Ectodermal cell (in vitro differentiated cells): ENCODE results near the gene TET3.

Experiments used
- H3K27ac ChIP-seq: 2 replicates; pipeline ENCODE4 v1.7.0; 2013; ENCODE audit warnings: mild to moderate bottlenecking, low read depth, low read length; ENCODE audit not compliant: insufficient read depth, poor library complexity, severe bottlenecking
- H3K27me3 ChIP-seq: 2 replicates; pipeline ENCODE4 v1.7.0; 2013; ENCODE audit warnings: mild to moderate bottlenecking, low read length; ENCODE audit not compliant: insufficient read depth, control insufficient read depth, poor library complexity, severe bottlenecking
- H3K36me3 ChIP-seq: one replicate; pipeline ENCODE4 v1.7.0; 2013; ENCODE audit warnings: low read length; ENCODE audit not compliant: control insufficient read depth, insufficient read depth
- H3K4me1 ChIP-seq: one replicate; pipeline ENCODE4 v1.7.0; 2013; ENCODE audit warnings: low read length; ENCODE audit not compliant: control insufficient read depth, insufficient read depth
- H3K4me3 ChIP-seq: 2 replicates; pipeline ENCODE4 v1.7.0; 2013; ENCODE audit warnings: low read depth, low read length, control low read depth; ENCODE audit not compliant: insufficient read depth
- H3K9me3 ChIP-seq: 2 replicates; pipeline ENCODE4 v1.7.0; 2013; ENCODE audit warnings: mild to moderate bottlenecking, low read length, moderate library complexity; ENCODE audit not compliant: control insufficient read depth
- WGBS, 2 experiments: methylation state at CpG; one replicate each; pipeline ENCODE4 v1.1.7; 2013; ENCODE audit warnings: missing lambda C conversion rate in 2 of 2; 5-methylcytosine and 5-hydroxymethylcytosine counted together

The TET3 gene

DNA sequence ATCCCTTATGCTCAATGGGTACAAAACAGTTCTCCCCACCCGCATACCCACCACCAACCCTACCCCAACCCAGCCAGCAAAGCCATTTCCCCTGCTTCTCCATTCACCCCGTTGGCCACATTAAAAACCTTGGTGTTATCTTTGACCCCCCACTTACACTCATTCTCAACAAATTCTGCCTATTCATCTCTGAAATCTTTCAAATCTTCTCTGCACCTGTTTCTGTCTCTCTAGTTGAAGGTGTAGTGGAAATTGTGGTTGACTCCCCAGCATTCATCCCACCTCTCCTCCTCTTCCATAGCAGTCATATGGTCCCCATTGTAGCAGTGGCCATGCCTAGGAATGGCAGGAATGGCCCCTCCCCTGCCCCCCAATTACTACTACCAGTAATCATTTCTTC lies 20.5 kb upstream of the TET3 start:
- Histone ChIP-seq H3K36me3 (peaks cover 3% of the 10 kb centered on the region), H3K27ac (no peak overlapping the region), H3K4me1 (no peaks in the 10 kb centered on the region), H3K27me3 (no peaks in the 10 kb centered on the region), H3K4me3 (no peak overlapping the region), H3K9me3 (no peaks in the 10 kb centered on the region)
- 83 to 87% methylated on average over 2 of the region's 2 CpGs for WGBS, 2 experiments

GRCh38 chr2:73965053-73965452 lies 19.7 kb upstream of the TET3 start:
- Histone ChIP-seq H3K36me3 (no peaks in the 10 kb centered on the region), H3K27me3 (no peaks in the 10 kb centered on the region)

GRCh38 chr2:73968357-73968937 lies 16.3 kb upstream of the TET3 start:
- Histone ChIP-seq H3K27me3 (no peaks in the 10 kb centered on the region), H3K27ac (no peak overlapping the region)

More at GRCh38 chr2:73965053-73965452, 19.7 kb upstream of the TET3 start:
- 92 to 97% methylated on average over 3 of the region's 3 CpGs for WGBS, 2 experiments
- no peak overlapping the region for H3K4me3 ChIP-seq
- H3K27ac ChIP-seq, result no peak overlapping the region
- H3K9me3 ChIP-seq, result no peaks in the 10 kb centered on the region
- no peaks in the 10 kb centered on the region for H3K4me1 ChIP-seq

GRCh38 chr2:73969356-73969755 lies 15.4 kb upstream of the TET3 start:
- no peaks in the 10 kb centered on the region for H3K27me3 ChIP-seq
- no peak overlapping the region for H3K27ac ChIP-seq
- 88 to 92% methylated on average over 4 of the region's 4 CpGs for WGBS, 2 experiments
- H3K36me3 ChIP-seq, result no peaks in the 10 kb centered on the region
- H3K4me1 ChIP-seq, result no peaks in the 10 kb centered on the region
- no peak overlapping the region for H3K4me3 ChIP-seq
- no peaks in the 10 kb centered on the region for H3K9me3 ChIP-seq

More at GRCh38 chr2:73968357-73968937, 16.3 kb upstream of the TET3 start:
- Histone ChIP-seq H3K9me3 (no peaks in the 10 kb centered on the region), H3K4me3 (no peak overlapping the region), H3K36me3 (no peaks in the 10 kb centered on the region), H3K4me1 (no peaks in the 10 kb centered on the region)
- WGBS, 2 experiments, result 85 to 88% methylated on average over 8 of the region's 8 CpGs

- 92% methylated on average over 6 of the region's 6 CpGs for WGBS, 2 experiments
- Histone ChIP-seq H3K4me1 (no peaks in the 10 kb centered on the region), H3K27me3 (no peaks in the 10 kb centered on the region), H3K36me3 (no peaks in the 10 kb centered on the region), H3K9me3 (no peaks in the 10 kb centered on the region), H3K4me3 (no peak overlapping the region), H3K27ac (no peak overlapping the region)
Observed at GRCh38 chr2:73970141-73970803, 14.4 kb upstream of the TET3 start.

DNA sequence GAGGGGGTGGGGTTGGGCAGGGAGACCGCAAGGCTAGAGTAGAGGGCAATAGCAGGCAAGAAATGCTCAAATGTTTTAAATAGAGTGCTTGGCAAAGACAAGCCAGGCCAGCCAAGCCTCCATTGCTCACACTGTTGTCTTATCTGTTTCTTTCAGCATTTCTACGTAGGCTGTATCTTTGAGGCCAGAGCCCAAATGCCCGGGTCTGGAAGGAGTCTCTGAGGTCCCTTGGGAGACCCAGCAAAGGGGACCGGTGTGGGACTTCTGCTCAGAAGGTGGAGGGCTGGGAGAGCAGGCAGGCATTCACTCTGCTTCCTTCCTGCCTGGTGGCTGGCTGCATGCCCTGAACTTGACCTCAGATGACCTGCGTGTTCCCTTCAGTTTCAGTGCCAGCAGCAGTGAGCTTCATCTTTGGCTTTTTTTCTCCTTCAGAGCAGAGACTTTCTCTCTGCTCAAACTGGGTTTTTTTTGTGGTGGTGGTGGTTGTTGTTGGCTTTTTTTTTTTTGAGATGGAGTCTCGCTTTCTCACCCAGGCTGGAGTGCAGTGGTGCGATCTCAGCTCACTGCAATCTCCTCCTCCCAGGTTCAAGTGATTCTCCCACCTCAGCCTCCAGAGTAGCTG lies 13.7 kb upstream of the TET3 start:
- H3K36me3 ChIP-seq, result no peaks in the 10 kb centered on the region
- no peak overlapping the region for H3K27ac ChIP-seq
- 72 to 74% methylated on average over 7 of the region's 7 CpGs for WGBS, 2 experiments
- no peaks in the 10 kb centered on the region for H3K9me3 ChIP-seq
- H3K27me3 ChIP-seq, result no peaks in the 10 kb centered on the region
- H3K4me1 ChIP-seq, result no peaks in the 10 kb centered on the region
- H3K4me3 ChIP-seq, result no peak overlapping the region

DNA sequence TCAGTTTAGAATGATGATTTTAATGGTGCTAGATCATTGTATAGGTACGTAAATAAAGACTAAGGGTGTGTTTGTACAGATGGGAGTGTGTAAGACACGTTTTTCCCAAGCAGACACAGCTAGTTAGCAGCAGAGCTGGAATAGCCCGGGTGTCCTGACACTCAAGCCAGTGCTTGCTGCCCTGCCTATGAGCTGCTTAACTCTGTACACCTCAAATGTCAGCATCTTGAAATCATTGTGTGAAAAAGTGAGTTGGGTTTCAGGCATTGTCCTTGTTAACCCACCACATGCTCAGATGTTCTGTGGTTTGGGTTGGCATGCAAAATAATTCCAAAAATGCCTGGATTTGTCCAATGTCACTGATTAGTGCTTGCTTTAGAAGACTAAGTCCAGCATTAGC lies 13.0 kb upstream of the TET3 start:
- Histone ChIP-seq H3K27me3 (no peaks in the 10 kb centered on the region), H3K4me3 (no peak overlapping the region), H3K27ac (no peak overlapping the region), H3K4me1 (no peaks in the 10 kb centered on the region), H3K9me3 (no peaks in the 10 kb centered on the region), H3K36me3 (no peaks in the 10 kb centered on the region)
- WGBS, 2 experiments, result 81 to 85% methylated on average over 3 of the region's 3 CpGs

- H3K9me3 ChIP-seq, result no peaks in the 10 kb centered on the region
- WGBS, 2 experiments, result 81 to 85% methylated on average over 3 of the region's 3 CpGs
- H3K27me3 ChIP-seq, result peaks cover 2% of the 10 kb centered on the region
- H3K27ac ChIP-seq, result no peak overlapping the region
- H3K36me3 ChIP-seq, result no peaks in the 10 kb centered on the region
- no peaks in the 10 kb centered on the region for H3K4me1 ChIP-seq
- H3K4me3 ChIP-seq, result no peak overlapping the region
Observed at GRCh38 chr2:73972846-73973245, 11.9 kb upstream of the TET3 start.

GRCh38 chr2:73975731-73976130 lies 9.0 kb upstream of the TET3 start:
- Histone ChIP-seq H3K4me3 (no peak overlapping the region), H3K4me1 (no peaks in the 10 kb centered on the region), H3K27me3 (peaks cover 31% of the 10 kb centered on the region), H3K36me3 (no peaks in the 10 kb centered on the region), H3K9me3 (no peaks in the 10 kb centered on the region), H3K27ac (no peak overlapping the region)
- 95 to 96% methylated on average over 3 of the region's 3 CpGs for WGBS, 2 experiments

GRCh38 chr2:73976803-73977202 lies 7.9 kb upstream of the TET3 start:
- Histone ChIP-seq H3K4me3 (no peak overlapping the region), H3K4me1 (peaks cover 6% of the 10 kb centered on the region), H3K36me3 (no peaks in the 10 kb centered on the region), H3K27ac (no peak overlapping the region), H3K9me3 (no peaks in the 10 kb centered on the region), H3K27me3 (peaks cover 42% of the 10 kb centered on the region)
- 88 to 97% methylated on average over 1 of the region's 1 CpG for WGBS, 2 experiments
